ENCODE results near the gene DCST2. TPM values are rescaled to one million over a fixed set of nuclear protein-coding genes. Genes with fewer than 3 reads are reported as not detected.

DCST2 gene
- total RNA-seq, 2 donors from 2014 or later = not detected

DNA sequence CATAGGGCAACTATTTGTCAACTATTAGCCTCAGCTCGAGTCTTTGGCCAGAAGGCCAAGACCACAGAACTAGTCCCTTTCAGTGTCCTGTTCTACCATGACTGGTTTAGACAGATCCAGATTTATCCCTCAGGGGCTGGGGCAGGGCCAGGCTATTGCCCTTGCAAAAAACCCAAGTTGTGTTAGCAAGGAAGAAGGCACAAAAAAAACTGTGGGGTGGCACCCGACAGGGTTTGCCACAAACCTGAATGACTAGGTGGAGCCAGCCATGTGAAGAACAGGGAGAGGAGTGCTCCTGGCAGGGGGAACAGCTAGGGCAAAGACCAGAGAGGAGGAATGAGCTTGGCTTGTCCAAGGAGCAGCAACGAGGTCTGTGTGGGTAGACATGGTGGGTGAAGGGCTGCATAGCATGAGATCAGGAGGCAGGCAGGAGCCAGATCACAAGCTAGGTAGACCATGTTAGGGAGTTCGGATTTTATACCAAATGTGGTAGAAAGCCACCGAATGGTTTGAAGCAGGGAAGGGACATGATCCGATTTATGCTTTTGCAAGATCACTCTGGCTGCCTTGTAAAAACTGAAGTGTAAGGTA, 4.4 kb upstream of the DCST2 start:
- no peaks in the 10 kb centered on the region for H3K36me3 ChIP-seq
- no peaks in the 10 kb centered on the region for H3K27me3 ChIP-seq
- TF ChIP-seq, protein P1, sequence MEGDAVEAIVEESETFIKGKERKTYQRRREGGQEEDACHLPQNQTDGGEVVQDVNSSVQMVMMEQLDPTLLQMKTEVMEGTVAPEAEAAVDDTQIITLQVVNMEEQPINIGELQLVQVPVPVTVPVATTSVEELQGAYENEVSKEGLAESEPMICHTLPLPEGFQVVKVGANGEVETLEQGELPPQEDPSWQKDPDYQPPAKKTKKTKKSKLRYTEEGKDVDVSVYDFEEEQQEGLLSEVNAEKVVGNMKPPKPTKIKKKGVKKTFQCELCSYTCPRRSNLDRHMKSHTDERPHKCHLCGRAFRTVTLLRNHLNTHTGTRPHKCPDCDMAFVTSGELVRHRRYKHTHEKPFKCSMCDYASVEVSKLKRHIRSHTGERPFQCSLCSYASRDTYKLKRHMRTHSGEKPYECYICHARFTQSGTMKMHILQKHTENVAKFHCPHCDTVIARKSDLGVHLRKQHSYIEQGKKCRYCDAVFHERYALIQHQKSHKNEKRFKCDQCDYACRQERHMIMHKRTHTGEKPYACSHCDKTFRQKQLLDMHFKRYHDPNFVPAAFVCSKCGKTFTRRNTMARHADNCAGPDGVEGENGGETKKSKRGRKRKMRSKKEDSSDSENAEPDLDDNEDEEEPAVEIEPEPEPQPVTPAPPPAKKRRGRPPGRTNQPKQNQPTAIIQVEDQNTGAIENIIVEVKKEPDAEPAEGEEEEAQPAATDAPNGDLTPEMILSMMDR (IDR thresholded peaks at IDR 0.05) = no peak
- no peaks in the 10 kb centered on the region for H3K9me3 ChIP-seq
- no peak overlapping the region for H3K4me3 ChIP-seq
- H3K4me1 ChIP-seq = peaks cover 0 to 9% of the 10 kb centered on the region in 2 donors
- no peak for DNase-seq (ENCODE audit: low spot score)
- H3K27ac ChIP-seq = no peak overlapping the region

DNA sequence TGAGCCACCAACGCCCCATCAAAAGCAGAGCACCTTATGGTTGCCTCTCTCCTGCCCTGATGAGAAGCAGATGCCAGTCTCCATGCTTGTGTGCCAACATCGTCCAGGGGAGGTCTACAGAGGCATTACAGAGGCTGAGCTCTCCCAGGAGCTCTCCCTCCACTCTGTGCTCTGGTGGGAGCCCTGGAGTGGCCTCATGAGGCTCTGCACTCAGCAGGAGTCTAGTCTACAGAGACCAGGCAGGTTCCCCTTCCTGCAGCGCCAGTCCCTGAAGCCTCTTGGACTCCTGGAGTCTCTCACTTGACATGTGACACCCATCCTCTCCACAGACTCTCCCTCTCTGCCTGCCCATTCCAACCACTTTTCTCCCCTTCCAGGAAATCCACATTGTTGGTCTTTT, 3.5 kb upstream of the DCST2 start:
- no peaks in the 10 kb centered on the region for H3K9me3 ChIP-seq
- no peaks in the 10 kb centered on the region for H3K27me3 ChIP-seq
- H3K4me1 ChIP-seq = peaks cover 0 to 9% of the 10 kb centered on the region in 2 donors
- no peak for DNase-seq (ENCODE audit: low spot score)
- H3K4me3 ChIP-seq = no peak overlapping the region
- H3K27ac ChIP-seq = no peak overlapping the region
- no peaks in the 10 kb centered on the region for H3K36me3 ChIP-seq
- TF ChIP-seq, protein P1 (IDR thresholded peaks at IDR 0.05) = no peak

DNA sequence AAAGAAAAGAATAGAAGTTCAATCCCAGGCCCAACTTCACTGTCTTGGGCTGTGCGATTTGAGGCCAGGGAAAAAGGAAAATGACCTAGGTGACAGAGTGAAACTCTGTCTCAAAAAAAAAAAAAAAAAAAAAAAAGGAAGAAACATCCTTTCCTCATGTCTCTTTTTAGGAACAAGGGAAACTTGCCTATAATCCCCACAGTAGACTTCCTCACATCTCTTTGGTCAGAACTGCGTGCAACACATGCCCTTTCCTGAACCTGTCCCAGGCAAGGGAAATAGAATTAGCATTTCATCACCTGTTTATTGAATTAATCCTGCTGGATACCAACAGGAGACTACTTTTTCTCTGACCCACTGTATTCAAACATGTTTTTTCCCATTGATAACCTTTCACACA, 2.4 kb upstream of the DCST2 start:
- no peak for DNase-seq (ENCODE audit: low spot score)
- peaks cover 0 to 9% of the 10 kb centered on the region in 2 donors for H3K4me1 ChIP-seq
- H3K9me3 ChIP-seq = no peaks in the 10 kb centered on the region
- no peaks in the 10 kb centered on the region for H3K27me3 ChIP-seq
- H3K27ac ChIP-seq = no peak overlapping the region
- no peak overlapping the region for H3K4me3 ChIP-seq
- TF ChIP-seq, protein P1 (IDR thresholded peaks at IDR 0.05) = no peak
- H3K36me3 ChIP-seq = no peaks in the 10 kb centered on the region

DNA sequence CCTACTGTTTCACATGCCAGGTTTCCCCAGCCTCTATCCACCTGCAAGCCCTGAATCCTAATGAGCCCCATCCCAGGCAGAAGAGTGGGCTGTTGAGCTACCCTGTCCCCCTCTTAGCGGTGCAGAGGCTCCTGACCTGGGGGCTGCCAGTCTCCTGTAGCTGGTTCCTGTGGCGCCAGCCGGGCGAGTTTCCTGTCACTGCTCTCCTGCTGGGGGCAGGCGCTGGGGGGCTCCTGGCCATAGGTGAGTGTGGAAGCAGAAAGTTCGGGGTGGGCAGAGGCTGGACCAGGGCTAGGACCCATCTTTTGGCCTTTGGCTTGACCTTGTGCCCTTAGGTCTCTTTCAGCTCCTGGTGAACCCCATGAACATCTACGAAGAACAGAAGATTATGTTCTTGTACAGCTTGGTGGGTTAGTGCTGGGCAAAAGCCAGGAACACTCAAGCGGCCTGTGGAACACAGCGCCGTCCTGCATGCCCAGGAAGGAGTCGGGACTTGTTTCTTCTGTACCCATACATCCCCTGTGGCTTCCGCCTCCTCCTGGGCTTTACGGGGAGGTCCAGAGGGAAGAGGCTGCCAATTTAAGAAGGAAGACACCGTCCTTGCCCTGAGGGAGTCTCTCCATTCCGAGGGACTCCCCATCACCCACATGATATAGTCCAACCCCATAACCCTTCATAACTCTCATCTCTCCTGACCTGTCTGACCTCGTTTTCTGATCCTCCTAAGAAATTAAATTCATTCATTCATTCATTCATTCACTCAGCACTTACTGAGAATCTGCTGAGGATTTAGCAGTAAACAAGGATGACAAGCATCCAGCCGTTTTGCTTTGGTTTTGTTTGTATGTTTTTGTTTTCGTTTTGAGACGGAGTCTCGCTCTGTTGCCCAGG, 982 bp upstream of the DCST2 start:
- Histone ChIP-seq H3K27ac (no peak overlapping the region), H3K4me3 (no peak overlapping the region), H3K27me3 (no peaks in the 10 kb centered on the region), H3K4me1 (peaks cover 0 to 9% of the 10 kb centered on the region in 2 donors), H3K9me3 (no peaks in the 10 kb centered on the region), H3K36me3 (no peaks in the 10 kb centered on the region)
- DNase-seq (ENCODE audit: low spot score) = no peak
- TF ChIP-seq, protein P1 (IDR thresholded peaks at IDR 0.05) = no peak

DNA sequence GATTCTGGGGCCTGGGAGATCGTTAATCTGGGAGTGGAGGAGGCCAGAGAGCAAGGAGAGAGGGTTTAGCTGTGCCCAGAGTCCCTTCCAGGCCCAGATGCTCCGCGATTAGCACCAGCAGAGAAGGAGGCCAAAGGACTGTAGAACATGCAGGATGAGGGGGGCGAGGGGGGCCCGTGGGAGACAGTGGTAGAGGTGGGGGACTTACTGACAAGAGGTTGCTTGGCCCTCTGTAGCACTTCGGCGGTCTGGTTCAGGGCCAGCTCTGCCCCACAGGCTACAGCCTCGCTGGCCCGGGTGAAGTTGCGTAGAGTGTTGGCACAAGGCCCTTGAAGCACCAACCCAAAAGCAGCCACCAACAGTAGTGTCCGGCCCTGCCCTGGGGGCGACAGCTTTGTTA, 695 bp downstream of the DCST2 start:
- H3K4me1 ChIP-seq = no peaks in the 10 kb centered on the region
- TF ChIP-seq, protein P1 (IDR thresholded peaks at IDR 0.05) = no peak

More for the DNA sequence above, 695 bp downstream of the DCST2 start:
- Histone ChIP-seq H3K9me3 (no peaks in the 10 kb centered on the region), H3K27me3 (no peaks in the 10 kb centered on the region), H3K27ac (no peak overlapping the region), H3K4me3 (no peak overlapping the region), H3K36me3 (no peaks in the 10 kb centered on the region)
- DNase-seq (ENCODE audit: low spot score) = no peak

Measured in right atrium auricular region (tissue), 2 donors.